Calu3 (cell line): ENCODE measurements around the gene GNLY. TPM values are rescaled to one million over a fixed set of nuclear protein-coding genes. Genes with fewer than 3 reads are reported as not detected.

Source experiments
- Bru-seq: library from RNA; stranded (reverse); fragments of 400-500 nt; gene quantifications from one replicate; lab custom pipeline; 2021; lab: Mats Ljungman, UMichigan
- BruChase-seq, 2 experiments: library from RNA; stranded (reverse); fragments of 400-500 nt; gene quantifications; one replicate each; lab custom pipeline; 2021; lab: Mats Ljungman, UMichigan
- BruUV-seq: library from RNA; stranded (reverse); fragments of 400-500 nt; replicated peaks from 2 replicates; lab custom pipeline; 2021; lab: Mats Ljungman, UMichigan
- CTCF ChIA-PET: fragments of 300-600 bp; sonication (Branson Sonifier 250); formaldehyde crosslinking; loops from one replicate; lab custom pipeline; 2022; ENCODE audit warnings: antibody characterized with exemption; lab: Charles Lee
- DNase-seq: peaks from one replicate; pipeline ENCODE4 v3.0.0; 2022
- H3K27ac Mint-ChIP-seq: one replicate; pipeline ENCODE4 v1.8.0; 2022; ENCODE audit warnings: mixed read lengths; ENCODE audit not compliant: unreplicated experiment
- H3K27me3 Mint-ChIP-seq: one replicate; pipeline ENCODE4 v1.8.0; 2022; ENCODE audit warnings: mixed read lengths; ENCODE audit not compliant: unreplicated experiment
- H3K36me3 Mint-ChIP-seq: one replicate; pipeline ENCODE4 v1.8.0; 2022; ENCODE audit warnings: mild to moderate bottlenecking, moderate library complexity, mixed read lengths; ENCODE audit not compliant: insufficient read depth, unreplicated experiment
- H3K4me1 Mint-ChIP-seq: one replicate; pipeline ENCODE4 v1.8.0; 2022; ENCODE audit warnings: mild to moderate bottlenecking, low read depth, mixed read lengths; ENCODE audit not compliant: unreplicated experiment
- H3K4me3 Mint-ChIP-seq: one replicate; pipeline ENCODE4 v1.8.0; 2022; ENCODE audit warnings: mild to moderate bottlenecking, low read depth, moderate library complexity, mixed read lengths; ENCODE audit not compliant: unreplicated experiment
- H3K9me3 Mint-ChIP-seq: one replicate; pipeline ENCODE4 v1.8.0; 2022; ENCODE audit warnings: low read depth, mixed read lengths; ENCODE audit not compliant: unreplicated experiment
- CTCF ChIP-seq: fragments of 200-600 bp; IDR thresholded peaks from one replicate; pipeline ENCODE4 v1.8.0; 2022; ENCODE audit warnings: antibody characterized with exemption; ENCODE audit not compliant: unreplicated experiment
- intact Hi-C: fragments of 100-400 bp; cut with micrococcal nuclease; formaldehyde crosslinking; loops from one replicate; pipeline ENCODE4 v1.10.0; 2022; ENCODE audit not compliant: unreplicated experiment
- long read RNA-seq: library from polyadenylated mRNA; stranded (forward); transcript quantifications from one replicate; pipeline ENCODE4 v2.0.0, GENCODE V29; 2022
- total RNA-seq: library from RNA; stranded (reverse); gene quantifications from 2 replicates; pipeline ENCODE4 v1.2.3, GENCODE V29; 2022

The GNLY gene
- total RNA-seq (not detected in 2 replicates), Bru-seq, nascent RNA (percentile 11 among the genes with signal in this experiment), BruChase-seq, experiment 1, labeled RNA remaining after a 6-hour chase (percentile 15 among the genes with signal in this experiment), BruChase-seq, experiment 2, labeled RNA remaining after a 2-hour chase (percentile 12 among the genes with signal in this experiment)
- long read RNA-seq: 0 reads

GRCh38 chr2:85694052-85695025 lies at the start of gene GNLY:
GNLY (plus strand) TSS chr2:85694358; CDS start chr2:85694419, 61 bp downstream.
- no TSS peak for BruUV-seq
- H3K27me3 Mint-ChIP-seq: peaks cover 10% of the 10 kb centered on the region
- intact Hi-C loops: no loop called here
- CTCF ChIA-PET: interaction anchor here (1.0 kb wide), 1 partner anchor 45 kb away, joined by 3 read pairs; no protein-coding TSS in a partner anchor
- H3K4me3 Mint-ChIP-seq: no peak within 1 kb of the TSS
- TF ChIP-seq CTCF: no peak
- no peaks in the 10 kb centered on the region for H3K4me1 Mint-ChIP-seq
- DNase-seq: no peak
- H3K36me3 Mint-ChIP-seq: no peaks in the 10 kb centered on the region
- H3K27ac Mint-ChIP-seq: no peak within 1 kb of the TSS
- H3K9me3 Mint-ChIP-seq: no peaks in the 10 kb centered on the region

DNA sequence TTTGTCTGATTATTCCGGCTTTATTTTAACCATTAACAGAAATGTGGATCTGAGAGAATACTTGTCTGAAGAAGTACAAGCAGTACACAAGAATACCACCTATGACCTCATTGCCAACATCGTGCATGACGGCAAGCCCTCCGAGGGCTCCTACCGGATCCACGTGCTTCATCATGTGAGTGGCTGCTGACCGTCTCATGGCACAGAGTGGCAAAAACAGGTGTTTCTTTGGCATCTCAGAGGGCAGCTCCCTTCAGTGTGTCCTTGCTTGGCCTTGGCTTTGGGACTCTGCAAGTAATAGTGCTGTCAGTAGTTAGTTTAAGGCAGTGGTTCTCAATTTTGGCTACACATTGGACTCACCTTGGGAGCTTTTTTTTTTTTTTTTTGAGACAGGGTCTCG lies 49.2 kb upstream of the GNLY start:
- no peak for DNase-seq
- H3K27ac Mint-ChIP-seq: no peak overlapping the region
- no peak overlapping the region for H3K4me3 Mint-ChIP-seq
- no peaks in the 10 kb centered on the region for H3K27me3 Mint-ChIP-seq
- no TSS peak for BruUV-seq
- intact Hi-C loops: loop anchor here (5.0 kb wide), 1 partner anchor 62 kb away; no protein-coding TSS in a partner anchor
- no peaks in the 10 kb centered on the region for H3K4me1 Mint-ChIP-seq
- H3K36me3 Mint-ChIP-seq: peaks cover 72% of the 10 kb centered on the region
- TF ChIP-seq CTCF: no peak
- H3K9me3 Mint-ChIP-seq: no peaks in the 10 kb centered on the region
- CTCF ChIA-PET: interaction anchor here (0.7 kb wide), 1 partner anchor 255 kb away, joined by 5 read pairs; no protein-coding TSS in a partner anchor

DNA sequence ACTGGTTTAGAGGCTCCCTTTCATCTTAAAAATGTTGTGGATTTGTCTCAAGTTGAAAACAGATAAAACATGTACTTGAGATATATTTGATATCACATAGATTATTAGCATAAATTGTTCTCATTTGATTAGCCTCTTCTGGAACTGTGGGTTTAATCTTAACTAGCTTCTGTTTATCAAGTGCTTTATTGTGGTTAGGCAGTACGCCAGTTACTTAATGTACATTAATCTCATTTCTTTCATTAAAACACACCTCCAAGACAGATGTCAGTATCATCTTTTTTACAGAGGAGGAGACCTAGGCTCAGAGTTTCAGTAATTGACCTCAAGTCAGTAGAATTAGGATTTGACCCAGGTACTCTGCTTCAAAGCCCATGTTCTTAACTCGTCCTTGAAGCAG lies 48.0 kb upstream of the GNLY start:
- H3K36me3 Mint-ChIP-seq: peaks cover 70% of the 10 kb centered on the region
- H3K27ac Mint-ChIP-seq: no peak overlapping the region
- no peaks in the 10 kb centered on the region for H3K9me3 Mint-ChIP-seq
- no peak overlapping the region for H3K4me3 Mint-ChIP-seq
- no TSS peak for BruUV-seq
- no peaks in the 10 kb centered on the region for H3K27me3 Mint-ChIP-seq
- no peaks in the 10 kb centered on the region for H3K4me1 Mint-ChIP-seq
- intact Hi-C loops: loop anchor here (5.0 kb wide), 1 partner anchor 61 kb away; no protein-coding TSS in a partner anchor
- CTCF ChIA-PET: no interaction called here
- no peak for TF ChIP-seq CTCF
- DNase-seq: no peak

GRCh38 chr2:85647823-85648526 lies 46.2 kb upstream of the GNLY start:
- TF ChIP-seq CTCF: no peak
- no peaks in the 10 kb centered on the region for H3K27me3 Mint-ChIP-seq
- intact Hi-C loops: loop anchor here (5.0 kb wide), 1 partner anchor 59 kb away; no protein-coding TSS in a partner anchor
- no peaks in the 10 kb centered on the region for H3K9me3 Mint-ChIP-seq
- DNase-seq: no peak
- H3K4me1 Mint-ChIP-seq: no peaks in the 10 kb centered on the region
- no peak overlapping the region for H3K4me3 Mint-ChIP-seq
- H3K27ac Mint-ChIP-seq: no peak overlapping the region
- BruUV-seq: no TSS peak
- H3K36me3 Mint-ChIP-seq: peaks cover 59% of the 10 kb centered on the region
- CTCF ChIA-PET: interaction anchor here (3.0 kb wide), 1 partner anchor 11 kb away, joined by 10 read pairs; no protein-coding TSS in a partner anchor
